Breast epithelium (tissue), 4 donors: Measurements from ENCODE around the gene PPL. TPM values are rescaled to one million over a fixed set of nuclear protein-coding genes. Genes with fewer than 3 reads are reported as not detected.

Experiments
- DNase-seq, 2 donors: peaks; one replicate each; pipeline ENCODE4 v3.0.0-alpha.2; 2019; ENCODE audit warnings: low spot score in 2 of 2
- H3K27ac ChIP-seq, 2 donors: fragments of 200-600 bp; sonication (generic) in 1 of 2; one replicate each; pipeline ENCODE4 v1.5.1; 2016 to 2019; ENCODE audit warnings: mild to moderate bottlenecking in 1 of 2
- H3K27me3 ChIP-seq, 2 donors: fragments of 200-600 bp; sonication (generic) in 1 of 2; one replicate each; pipeline versions ENCODE4 v1.5.1 to v1.6.0; 2017 to 2019; ENCODE audit warnings: control low read depth in 1 of 2, mild to moderate bottlenecking in 1 of 2
- H3K36me3 ChIP-seq: fragments of 200-600 bp; one replicate; pipeline ENCODE4 v1.5.1; 2019
- H3K4me1 ChIP-seq, 2 donors: fragments of 200-600 bp; sonication (generic); one replicate each; pipeline ENCODE4 v1.5.1; 2016 to 2019; ENCODE audit warnings: control low read depth in 1 of 2
- H3K4me3 ChIP-seq, 3 donors: fragments of 200-600 bp; sonication (generic); 1 replicate in 2 of 3; 2 replicates in 1 of 3; pipeline ENCODE4 v1.5.1; 2016 to 2019; ENCODE audit warnings: mild to moderate bottlenecking in 3 of 3, moderate library complexity in 2 of 3
- H3K9me3 ChIP-seq, 2 donors: fragments of 200-600 bp; sonication (generic) in 1 of 2; one replicate each; pipeline ENCODE4 v1.5.1; 2016 to 2019; ENCODE audit warnings: control low read depth in 1 of 2
- CTCF ChIP-seq, 3 donors: fragments of 450-650 bp; IDR thresholded peaks; one replicate each; pipeline ENCODE4 v1.5.1; 2016 to 2017; ENCODE audit warnings: antibody characterized with exemption in 3 of 3, mild to moderate bottlenecking in 3 of 3, moderate library complexity in 3 of 3
- POLR2A ChIP-seq: fragments of 450-650 bp; IDR thresholded peaks from one replicate; pipeline ENCODE4 v1.6.1; 2016; ENCODE audit warnings: antibody characterized with exemption, mild to moderate bottlenecking, moderate library complexity
- POLR2AphosphoS5 ChIP-seq, 3 donors: sonication (generic); formaldehyde crosslinking; IDR thresholded peaks; one replicate each; pipeline ENCODE4 v1.6.1; 2017; ENCODE audit warnings: antibody characterized with exemption in 3 of 3
- intact Hi-C: fragments of 100-400 bp; cut with DNase I; formaldehyde crosslinking; loops from one replicate; pipeline ENCODE4 v1.15.1; 2023; ENCODE audit warnings: low total_unique reads
- total RNA-seq, 3 donors: library from RNA; depleted of rRNA; stranded (reverse); fragments of >200 nt; gene quantifications; one replicate each; pipeline ENCODE4 v1.1.0, GENCODE V29; 2016

Gene PPL
- total RNA-seq, 3 donors from 2014 or later: 53.1 to 169 (median 97.5) TPM

DNA sequence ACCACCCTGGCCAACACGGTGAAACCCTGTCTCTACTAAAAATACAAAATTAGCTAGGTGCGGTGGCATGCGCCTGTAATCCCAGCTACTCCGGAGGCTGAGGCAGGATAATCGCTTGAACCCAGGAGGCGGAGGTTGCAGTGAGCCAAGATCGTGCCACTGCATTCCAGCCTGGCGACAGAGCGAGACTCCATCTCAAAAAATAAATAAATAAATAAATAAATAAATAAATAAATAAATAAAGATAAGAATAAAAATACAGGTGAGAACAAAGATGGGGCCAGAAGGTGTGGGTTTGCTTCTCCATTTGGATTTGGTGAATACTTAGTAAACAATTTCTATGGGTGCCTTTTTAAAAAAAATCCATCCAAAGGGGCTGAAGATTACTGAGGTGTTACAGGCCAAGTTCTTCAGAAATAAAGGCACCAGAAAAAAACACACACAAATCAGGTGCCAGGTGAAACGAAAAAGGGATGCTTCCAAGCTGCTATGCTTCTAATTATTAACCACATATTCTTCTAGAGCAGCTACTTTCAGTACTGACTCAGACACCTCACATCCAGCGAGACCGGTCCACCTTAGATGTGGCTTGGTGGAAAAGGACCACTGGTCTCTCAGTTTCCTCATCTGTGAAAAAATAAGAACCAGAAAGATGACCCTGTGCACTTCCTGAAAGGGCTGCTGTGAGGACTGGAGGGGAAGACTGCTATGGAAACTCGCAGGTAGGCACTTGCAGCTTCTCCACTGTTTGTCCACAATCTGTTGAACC lies 99.0 kb downstream of the PPL start:
- Histone ChIP-seq H3K4me1 (no peaks in the 10 kb centered on the region), H3K4me3 (no peak overlapping the region), H3K9me3 (no peaks in the 10 kb centered on the region), H3K27ac (no peak overlapping the region), H3K36me3 (peaks cover 4% of the 10 kb centered on the region), H3K27me3 (no peaks in the 10 kb centered on the region)
- DNase-seq: no peak
- intact Hi-C loops: no loop called here
- no peak for TF ChIP-seq CTCF (IDR thresholded peaks at IDR 0.05)
- no peak for TF ChIP-seq POLR2AphosphoS5 (IDR thresholded peaks at IDR 0.05)
- TF ChIP-seq POLR2A: no peak

GRCh38 chr16:4836727-4837126 lies 100.2 kb downstream of the PPL start:
- H3K4me3 ChIP-seq: no peak overlapping the region
- intact Hi-C loops: no loop called here

GRCh38 chr16:4833584-4833983 lies 103.4 kb downstream of the PPL start:
- intact Hi-C loops: no loop called here
- H3K27ac ChIP-seq: no peak overlapping the region
- no peaks in the 10 kb centered on the region for H3K9me3 ChIP-seq
- no peaks in the 10 kb centered on the region for H3K4me1 ChIP-seq
- DNase-seq: no peak
- H3K36me3 ChIP-seq: peaks cover 9% of the 10 kb centered on the region
- no peak overlapping the region for H3K4me3 ChIP-seq
- no peaks in the 10 kb centered on the region for H3K27me3 ChIP-seq
- no peak for TF ChIP-seq CTCF (IDR thresholded peaks at IDR 0.05)
- no peak for TF ChIP-seq POLR2A
- no peak for TF ChIP-seq POLR2AphosphoS5 (IDR thresholded peaks at IDR 0.05)

More at GRCh38 chr16:4836727-4837126, 100.2 kb downstream of the PPL start:
- no peaks in the 10 kb centered on the region for H3K4me1 ChIP-seq
- H3K27me3 ChIP-seq: no peaks in the 10 kb centered on the region
- no peak for DNase-seq
- TF ChIP-seq POLR2A: no peak
- no peak for TF ChIP-seq CTCF (IDR thresholded peaks at IDR 0.05)
- peaks cover 4% of the 10 kb centered on the region for H3K36me3 ChIP-seq
- no peak overlapping the region for H3K27ac ChIP-seq
- H3K9me3 ChIP-seq: no peaks in the 10 kb centered on the region

DNA sequence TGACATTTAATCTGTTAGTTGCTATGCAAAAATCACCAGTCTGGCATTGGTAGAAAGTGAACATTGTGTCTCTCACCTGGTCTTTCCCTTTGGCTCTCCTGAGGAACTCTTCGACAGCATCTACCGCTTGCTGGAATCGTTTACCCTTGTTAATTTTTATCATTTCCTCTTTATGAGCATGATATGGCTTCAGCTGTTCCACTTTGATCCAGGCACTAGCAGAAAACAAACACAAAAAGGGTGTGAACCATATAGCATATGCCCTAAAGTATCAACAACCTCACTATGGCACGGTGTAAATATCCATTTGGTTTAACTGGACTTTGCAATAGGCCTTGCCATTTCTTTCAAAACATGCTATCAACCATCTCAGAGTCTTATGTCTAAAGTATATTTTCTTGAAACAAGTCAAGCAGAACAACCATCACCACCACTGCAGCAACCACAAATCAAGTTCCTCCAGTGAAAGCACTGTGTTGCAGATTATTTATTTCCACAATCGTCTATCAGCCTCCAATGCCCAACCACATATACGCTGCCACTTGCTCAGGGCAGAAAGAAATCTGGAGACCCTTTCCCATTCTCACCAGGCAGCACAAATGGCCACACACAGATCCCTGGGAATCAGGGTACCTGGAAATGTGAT lies 104.1 kb downstream of the PPL start:
- intact Hi-C loops: no loop called here
- Histone ChIP-seq H3K36me3 (peaks cover 9% of the 10 kb centered on the region), H3K4me1 (no peaks in the 10 kb centered on the region)

More for the DNA sequence above, 104.1 kb downstream of the PPL start:
- no peaks in the 10 kb centered on the region for H3K9me3 ChIP-seq
- no peak overlapping the region for H3K4me3 ChIP-seq
- no peak overlapping the region for H3K27ac ChIP-seq
- no peak for TF ChIP-seq POLR2AphosphoS5 (IDR thresholded peaks at IDR 0.05)
- no peak for TF ChIP-seq CTCF (IDR thresholded peaks at IDR 0.05)
- TF ChIP-seq POLR2A: no peak
- DNase-seq: no peak
- H3K27me3 ChIP-seq: no peaks in the 10 kb centered on the region

Other genes with a start within 250 kb of the PPL start
- gene NUDT16L1, start 243.6 kb downstream of the PPL start, total RNA-seq: 10 to 100 TPM; 22.4 to 38.0 (median 32.3) TPM
- 10 to 100 TPM; 12.6 to 33.1 (median 23.6) TPM for gene ANKS3, start 202.9 kb downstream of the PPL start, total RNA-seq
- 1 to 10 TPM; 1.3 to 2.3 (median 1.8) TPM for gene DNAAF8, start 202.6 kb downstream of the PPL start, total RNA-seq
- gene ZNF500, start 170.0 kb downstream of the PPL start, total RNA-seq: 10 to 100 TPM in 2 of 3 donors, 1 to 10 TPM in 1; 8.2 to 17.0 (median 16.4) TPM
- not detected for gene SEPTIN12, start 148.8 kb downstream of the PPL start, total RNA-seq
- gene SMIM22, start 141.8 kb downstream of the PPL start, total RNA-seq: 10 to 100 TPM in 2 of 3 donors, not detected in 1; 49.0 to 58.7 TPM
- 10 to 100 TPM in 2 of 3 donors, 1 to 10 TPM in 1; 6.6 to 23.3 (median 21.2) TPM for gene ROGDI, start 134.5 kb downstream of the PPL start, total RNA-seq
- gene GLYR1, start 89.9 kb downstream of the PPL start, total RNA-seq: 10 to 100 TPM; 57.2 to 79.0 (median 58.1) TPM
- 10 to 100 TPM; 28.8 to 32.8 (median 29.1) TPM for gene UBN1, start 89.7 kb downstream of the PPL start, total RNA-seq
- 1 to 10 TPM in 1 of 3 donors, under 1 TPM in 2; 0.33 to 1.3 (median 0.59) TPM for gene SEC14L5, start 21.2 kb upstream of the PPL start, total RNA-seq
- gene NAGPA, start 96.8 kb upstream of the PPL start, total RNA-seq: 10 to 100 TPM; 18.4 to 26.2 (median 21.8) TPM
- 10 to 100 TPM in 1 of 3 donors, 1 to 10 TPM in 2; 5.1 to 10.2 (median 6.4) TPM for gene C16orf89, start 128.8 kb upstream of the PPL start, total RNA-seq
- gene ALG1, start 134.7 kb upstream of the PPL start, total RNA-seq: 10 to 100 TPM; 14.4 to 21.2 (median 16.7) TPM
- gene EEF2KMT, start 160.6 kb upstream of the PPL start, total RNA-seq: 10 to 100 TPM in 2 of 3 donors, 1 to 10 TPM in 1; 9.4 to 10.2 (median 10.2) TPM